Right cardiac atrium (tissue), 5 donors: ENCODE measurements around the gene EIF5AL1. TPM values are rescaled to one million over a fixed set of nuclear protein-coding genes. Genes with fewer than 3 reads are reported as not detected.

Experiments used
- ATAC-seq, 2 donors: fragments of 200-7000 bp; cut with Tn5 transposase; one replicate each; pipeline versions ENCODE4 v1.8.0 to v1.9.1; 2020; ENCODE audit warnings: moderate library complexity in 2 of 2, mild to moderate bottlenecking in 1 of 2
- DNase-seq, 3 donors: peaks; one replicate each; pipeline ENCODE4 v3.0.0-alpha.2; 2020
- H3K27ac ChIP-seq: one replicate; pipeline ENCODE4 v1.5.1; 2013; ENCODE audit warnings: mild to moderate bottlenecking, low read length, control low read depth, moderate library complexity
- H3K27me3 ChIP-seq: one replicate; pipeline ENCODE4 v1.6.1; 2013; ENCODE audit not compliant: control insufficient read depth, insufficient read depth
- H3K4me1 ChIP-seq: one replicate; pipeline ENCODE4 v1.6.1; 2013; ENCODE audit warnings: low read length; ENCODE audit not compliant: control insufficient read depth, insufficient read depth
- H3K4me3 ChIP-seq: one replicate; pipeline ENCODE4 v1.5.1; 2013; ENCODE audit warnings: low read length, control low read depth
- H3K9me3 ChIP-seq: one replicate; pipeline ENCODE4 v1.6.1; 2013; ENCODE audit warnings: low read length; ENCODE audit not compliant: control insufficient read depth
- WGBS: extraction: QIAGEN DNeasy Blood & Tissue Kit; methylation state at CpG from one replicate; pipeline ENCODE4 v1.1.7; 2013; 5-methylcytosine and 5-hydroxymethylcytosine counted together
- intact Hi-C, 4 donors: fragments of 100-400 bp; cut with DNase I; formaldehyde crosslinking; loops; one replicate each; pipeline versions ENCODE4 v1.11.0 to v1.14.0; 2022 to 2023
- polyA plus RNA-seq: library from polyadenylated mRNA; stranded (reverse); fragments of 200-250 nt; gene quantifications from one replicate; pipeline ENCODE4 v1.2.3, GENCODE V29; 2013
- total RNA-seq, 4 donors: library from RNA; stranded (reverse); fragmentation: NEBNext Ultra II Directional; extraction: Animal tissue kit (Norgen Biotek cat#: 25700); gene quantifications; one replicate each; pipeline ENCODE4 v1.2.1, GENCODE V29; 2021
- donor health status: healthy with polysubstance abuse.
- donor health status: DM: no; HTN: yes; CAD: no.
- donor health status: DM: no; HTN: no; CAD: no.
- donor health status: DM: no; HTN: yes; CAD: no; lungs with severe emphysema.
- donor health status: DM: yes; HTN: yes; CAD: no.

Gene EIF5AL1
- total and polyA plus RNA-seq, 5 donors: 0.09 to 0.57 (median 0.32) TPM; not detected in 1

GRCh38 chr10:79562135-79562756 is 49.9 kb downstream of the EIF5AL1 start:
- no peak overlapping the region for H3K4me3 ChIP-seq
- no peaks in the 10 kb centered on the region for H3K27me3 ChIP-seq
- 11% methylated on average over 17 of the region's 17 CpGs for WGBS
- no peak overlapping the region for H3K27ac ChIP-seq
- H3K9me3 ChIP-seq: no peaks in the 10 kb centered on the region
- peak; percentile 66 to 83 (median 82) for DNase-seq
- peak; percentile 82 for ATAC-seq
- intact Hi-C loops: loop anchor here in 2 of 4 donors (10.0 kb wide), 1 partner anchor 363 kb away; no protein-coding TSS in a partner anchor
- no peaks in the 10 kb centered on the region for H3K4me1 ChIP-seq

GRCh38 chr10:79563426-79563825 is 51.1 kb downstream of the EIF5AL1 start:
- WGBS: 80% methylated on average over 4 of the region's 4 CpGs
- Histone ChIP-seq H3K4me3 (no peak overlapping the region), H3K27ac (no peak overlapping the region), H3K9me3 (no peaks in the 10 kb centered on the region), H3K4me1 (no peaks in the 10 kb centered on the region), H3K27me3 (no peaks in the 10 kb centered on the region)
- DNase-seq: no peak
- no peak for ATAC-seq
- intact Hi-C loops: loop anchor here in 2 of 4 donors (10.0 kb wide), 1 partner anchor 361 kb away; no protein-coding TSS in a partner anchor

Other genes with a start within 250 kb of the EIF5AL1 start
- 100 to 1,000 TPM in 3 of 4 donors, 10 to 100 TPM in 1; 91.8 to 121 (median 110) TPM for gene PPIF, start 165.1 kb upstream of the EIF5AL1 start, total RNA-seq
- gene PPIF, start 165.1 kb upstream of the EIF5AL1 start, polyA plus RNA-seq: 97.7 TPM
- 10 to 100 TPM; 60.4 to 75.3 (median 63.8) TPM for gene ZCCHC24, start 66.9 kb upstream of the EIF5AL1 start, total RNA-seq
- gene ZCCHC24, start 66.9 kb upstream of the EIF5AL1 start, polyA plus RNA-seq: 31.3 TPM
- gene SFTPA2, start 47.9 kb downstream of the EIF5AL1 start, total RNA-seq: 1 to 10 TPM in 1 of 4 donors, under 1 TPM in 1, not detected in 2; 0.54 to 2.8 TPM
- gene SFTPA2, start 47.9 kb downstream of the EIF5AL1 start, polyA plus RNA-seq: not detected
- 1 to 10 TPM in 1 of 4 donors, under 1 TPM in 1, not detected in 2; 0.11 to 3.7 TPM for gene SFTPA1, start 98.4 kb downstream of the EIF5AL1 start, total RNA-seq
- gene SFTPA1, start 98.4 kb downstream of the EIF5AL1 start, polyA plus RNA-seq: not detected
- gene NUTM2B, start 190.7 kb downstream of the EIF5AL1 start, total RNA-seq: 1 to 10 TPM; 1.1 to 2.7 (median 1.7) TPM
- 2.0 TPM for gene NUTM2B, start 190.7 kb downstream of the EIF5AL1 start, polyA plus RNA-seq